ENCODE results near the gene LGI1.
"Not testable (repeated sequence)": the region's sequence is repeated elsewhere in the genome, so short reads cannot be mapped to it uniquely, and the experiment has no call there.

The LGI1 gene

DNA sequence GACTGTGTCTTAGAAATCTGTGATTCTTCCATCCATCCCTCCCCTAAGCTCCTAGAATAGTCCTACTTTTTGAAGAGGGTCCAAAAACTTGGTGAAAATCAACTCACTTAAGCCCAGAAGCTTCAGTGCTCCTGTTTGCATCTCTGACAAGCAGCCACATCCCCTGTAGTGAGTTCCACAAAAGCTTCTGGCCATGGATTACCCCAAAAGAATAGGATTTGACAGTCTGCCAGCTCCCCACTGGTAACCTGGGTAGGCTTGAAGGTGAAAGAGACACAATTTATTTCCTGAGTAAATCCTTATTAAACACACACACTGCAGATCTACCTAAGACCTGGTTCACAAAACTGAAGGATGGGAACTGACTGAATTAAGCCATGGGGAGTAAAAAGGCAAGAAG is 46.5 kb downstream of the LGI1 start:
- DNase-seq (ENCODE audit: low read depth in 2 of 2, low spot score in 1 of 2), result no peak

DNA sequence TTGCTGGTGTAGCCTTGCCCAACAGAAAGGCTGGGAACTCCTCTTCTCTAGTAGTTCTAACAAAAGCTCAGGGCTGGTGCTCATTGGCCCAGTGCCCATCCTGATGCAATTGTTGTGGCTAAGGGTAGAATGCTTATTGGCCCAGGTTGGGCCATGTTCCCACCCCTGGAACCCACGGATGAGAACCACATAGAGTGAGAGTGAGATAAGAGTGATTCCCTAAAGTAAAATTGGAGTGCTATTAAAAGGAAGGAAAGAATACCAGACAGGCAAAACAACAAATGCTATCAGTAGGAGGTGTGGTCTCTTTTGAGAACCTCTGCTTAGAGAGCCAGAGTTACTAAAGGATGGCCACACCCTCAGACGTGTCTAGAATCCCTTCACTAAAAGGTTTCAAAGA is 49.2 kb downstream of the LGI1 start:
- no peak for DNase-seq (ENCODE audit: low read depth in 2 of 2, low spot score in 1 of 2)

DNA sequence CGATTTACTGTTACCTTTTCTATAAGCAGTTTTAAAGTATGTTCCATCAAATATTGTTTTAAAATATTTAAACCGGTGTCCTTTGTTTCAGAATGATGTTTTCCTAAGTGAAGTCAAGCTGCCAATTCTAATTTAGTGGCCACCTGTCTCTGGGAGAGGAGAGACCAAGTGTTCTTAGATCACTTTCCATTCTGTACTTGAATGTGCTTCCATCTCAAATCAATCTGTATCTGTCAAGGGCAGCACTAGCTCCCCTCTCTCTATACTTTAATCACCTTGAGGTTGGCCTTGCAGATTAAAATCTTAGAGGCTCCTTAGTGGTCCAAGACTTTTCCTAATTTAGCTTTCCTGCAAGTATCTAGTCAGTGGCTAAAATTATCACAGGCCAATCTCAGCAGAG is 49.6 kb downstream of the LGI1 start:
- DNase-seq (ENCODE audit: low read depth in 2 of 2, low spot score in 1 of 2), result no peak

DNA sequence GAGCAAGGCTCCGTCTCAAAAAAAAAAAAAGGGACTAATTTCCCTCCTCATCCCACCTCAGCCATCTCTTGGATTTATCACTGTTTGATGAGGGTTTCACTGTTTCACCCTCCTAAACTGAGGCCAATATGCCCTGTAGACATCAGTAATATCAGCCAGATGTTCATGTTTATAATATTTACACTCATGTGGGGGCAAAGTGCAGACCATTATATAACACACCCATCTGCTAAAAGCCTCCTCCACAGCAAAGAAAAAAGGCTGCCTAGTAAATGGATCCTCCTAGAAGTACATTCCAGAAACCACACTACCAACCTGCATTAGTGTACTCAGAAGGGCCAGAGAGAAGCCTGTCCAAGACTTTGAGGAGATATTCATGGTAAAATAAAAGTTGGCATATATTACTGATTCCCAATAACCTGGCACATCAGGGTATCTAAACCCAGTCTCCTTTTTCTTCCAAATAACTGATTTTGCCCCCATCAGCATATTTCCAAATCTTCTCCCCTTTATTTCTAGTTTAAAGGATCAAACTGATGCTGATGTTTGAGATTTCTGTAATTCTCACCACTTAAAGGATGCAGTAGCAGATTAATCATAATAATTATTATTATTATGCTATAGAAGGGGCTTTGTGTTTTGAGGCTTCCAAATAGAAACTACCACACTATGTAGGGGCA is 55.1 kb downstream of the LGI1 start:
- no peak for DNase-seq (ENCODE audit: low read depth in 2 of 2, low spot score in 1 of 2)

GRCh38 chr10:93813507-93814465 is 56.0 kb downstream of the LGI1 start:
- no peak for DNase-seq (ENCODE audit: low read depth in 2 of 2, low spot score in 1 of 2)

- DNase-seq (ENCODE audit: low read depth in 2 of 2, low spot score in 1 of 2), result no peak
Observed at GRCh38 chr10:93815304-93816096, 57.8 kb downstream of the LGI1 start.

DNA sequence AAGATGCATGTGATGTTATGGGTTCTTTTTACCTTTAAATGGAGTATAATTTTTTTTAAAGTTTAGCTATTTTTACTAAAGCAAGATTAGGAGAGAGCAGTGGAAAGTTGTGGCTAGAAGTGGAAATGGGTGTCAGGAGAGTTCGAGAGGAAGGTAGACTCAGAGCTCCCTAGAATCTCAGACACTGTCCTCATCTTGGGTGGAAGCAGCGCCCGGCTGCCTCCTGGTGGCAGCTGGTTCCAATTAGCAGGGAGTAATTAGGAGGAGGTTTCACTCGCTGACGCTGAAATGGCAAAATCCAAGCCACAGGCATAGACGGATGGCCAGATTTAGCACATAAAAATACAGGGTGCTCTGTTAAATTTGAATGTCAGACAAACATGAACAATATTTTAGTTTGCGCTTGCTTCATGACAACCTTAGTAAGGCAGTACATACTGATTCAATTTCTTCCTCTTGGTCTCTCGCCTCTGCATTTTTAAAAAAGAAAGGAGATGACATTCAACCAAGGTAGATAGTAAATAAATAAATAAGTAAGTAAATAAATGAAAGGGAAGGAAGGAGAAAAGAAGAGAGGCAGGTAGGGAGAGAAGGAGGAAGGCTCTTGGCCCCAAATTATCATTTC is 58.5 kb downstream of the LGI1 start:
- DNase-seq (ENCODE audit: low read depth in 2 of 2, low spot score in 1 of 2), result no peak

DNA sequence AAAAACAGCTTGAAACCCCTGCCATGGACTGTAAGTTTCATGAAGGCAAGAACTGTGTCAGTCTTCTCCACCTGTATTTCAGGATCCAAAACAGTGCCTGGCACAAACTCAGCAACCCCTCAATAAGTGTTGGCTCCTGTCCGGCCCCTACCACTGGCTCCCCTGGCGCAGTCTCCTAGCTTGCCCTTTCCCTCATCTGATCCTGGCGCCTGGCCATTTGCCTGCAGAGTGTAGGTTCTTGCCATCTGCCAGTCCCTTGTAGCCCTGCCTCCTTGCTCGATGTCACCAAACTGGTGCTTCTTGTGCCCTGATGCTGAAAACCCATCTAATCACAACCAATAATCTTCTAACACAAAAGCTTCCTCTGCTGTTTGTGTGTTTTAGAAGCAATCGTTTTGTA is 60.4 kb downstream of the LGI1 start:
- DNase-seq (ENCODE audit: low read depth in 2 of 2, low spot score in 1 of 2), result no peak

DNA sequence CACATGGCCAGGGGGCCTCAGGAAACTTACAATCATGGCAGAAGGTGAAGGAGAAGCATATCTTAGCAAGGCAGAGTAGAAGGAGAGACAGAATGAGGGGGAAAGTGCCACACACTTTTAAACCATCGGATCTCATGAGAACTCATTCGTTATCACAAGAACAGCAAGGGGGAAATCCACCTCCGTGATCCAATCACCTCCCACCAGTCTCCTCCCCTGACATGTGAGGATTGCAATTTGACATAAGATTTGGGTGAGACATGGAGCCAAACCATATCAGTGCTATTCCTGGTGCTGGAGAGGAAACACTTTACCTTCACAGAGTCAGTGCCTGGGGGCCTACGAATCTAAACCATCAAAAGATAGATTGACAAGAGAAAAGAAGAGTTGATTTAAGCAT is 61.8 kb downstream of the LGI1 start:
- DNase-seq (ENCODE audit: low read depth in 2 of 2, low spot score in 1 of 2), result no peak

DNA sequence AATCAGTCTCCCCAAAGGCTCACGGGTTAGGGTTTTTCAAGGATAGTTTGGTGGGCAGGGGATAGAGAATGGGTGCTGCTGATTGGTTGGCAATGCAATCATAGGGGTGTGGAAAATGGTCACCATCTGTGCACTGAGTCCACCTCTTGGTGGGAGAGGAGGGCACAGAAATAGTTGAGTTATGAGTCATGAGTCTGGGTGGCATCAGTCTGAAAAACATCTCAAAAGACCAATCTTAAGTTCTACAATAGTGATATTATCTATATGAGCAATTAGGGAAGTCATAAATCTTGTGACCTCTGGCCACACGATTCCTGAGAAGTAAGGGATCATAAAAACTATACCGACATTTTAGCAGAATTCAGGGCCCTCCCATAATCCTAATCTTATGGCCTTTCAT is 62.7 kb downstream of the LGI1 start:
- no peak for DNase-seq (ENCODE audit: low read depth in 2 of 2, low spot score in 1 of 2)

DNA sequence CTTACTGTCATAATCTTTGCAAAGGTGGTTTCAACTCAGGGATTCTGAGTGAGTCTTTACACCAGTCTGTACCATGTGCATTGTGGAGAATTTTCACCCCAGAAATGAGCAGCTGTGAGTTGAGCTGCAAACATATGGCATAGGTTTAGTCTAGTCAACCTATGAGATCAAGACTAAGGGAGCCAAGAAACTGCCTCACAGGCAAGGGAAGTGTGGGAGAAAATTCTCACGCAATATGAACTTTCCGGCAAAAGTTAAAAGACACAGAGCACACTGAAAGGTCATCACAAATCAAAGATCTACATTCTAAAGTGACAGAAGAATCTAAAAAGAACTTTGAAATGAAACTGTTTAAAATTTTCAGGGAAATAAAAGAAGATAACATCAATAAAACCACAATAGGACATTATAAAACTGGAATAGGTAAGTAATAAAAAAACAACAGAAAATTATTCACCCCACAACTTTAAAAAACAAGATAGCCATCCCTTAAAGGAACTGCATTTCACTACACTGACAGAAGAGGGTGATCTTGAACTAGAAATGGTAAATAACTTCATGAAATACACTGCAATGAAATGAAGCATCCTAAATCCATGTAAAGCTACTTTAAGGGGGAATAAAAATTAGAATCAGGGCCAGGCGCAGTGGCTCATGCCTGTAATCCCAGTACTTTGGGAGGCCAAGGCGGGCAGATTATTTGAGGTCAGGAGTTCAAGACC is 63.5 kb downstream of the LGI1 start:
- no peak for DNase-seq (ENCODE audit: low read depth in 2 of 2, low spot score in 1 of 2)

DNA sequence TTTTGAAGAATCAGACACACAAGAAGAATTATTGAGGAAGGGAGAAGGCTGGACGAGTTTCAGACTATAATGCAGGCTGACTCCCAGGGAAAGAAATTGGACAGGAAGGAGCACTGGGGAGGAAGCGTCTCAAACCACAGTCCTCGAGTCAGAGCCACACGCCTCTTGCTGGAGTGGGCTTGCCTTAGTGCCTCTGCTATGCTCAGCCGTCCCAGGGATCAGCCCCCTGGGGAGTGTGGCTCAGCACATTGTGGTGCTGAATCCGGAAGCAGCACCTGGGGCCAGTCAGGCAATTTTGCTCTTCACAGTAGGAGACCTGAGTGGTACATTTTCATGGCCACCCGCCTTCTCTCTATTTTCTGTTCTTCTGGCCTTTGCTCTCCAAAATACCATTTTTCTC is 68.6 kb downstream of the LGI1 start:
- DNase-seq (ENCODE audit: low read depth in 2 of 2, low spot score in 1 of 2), result no peak

DNA sequence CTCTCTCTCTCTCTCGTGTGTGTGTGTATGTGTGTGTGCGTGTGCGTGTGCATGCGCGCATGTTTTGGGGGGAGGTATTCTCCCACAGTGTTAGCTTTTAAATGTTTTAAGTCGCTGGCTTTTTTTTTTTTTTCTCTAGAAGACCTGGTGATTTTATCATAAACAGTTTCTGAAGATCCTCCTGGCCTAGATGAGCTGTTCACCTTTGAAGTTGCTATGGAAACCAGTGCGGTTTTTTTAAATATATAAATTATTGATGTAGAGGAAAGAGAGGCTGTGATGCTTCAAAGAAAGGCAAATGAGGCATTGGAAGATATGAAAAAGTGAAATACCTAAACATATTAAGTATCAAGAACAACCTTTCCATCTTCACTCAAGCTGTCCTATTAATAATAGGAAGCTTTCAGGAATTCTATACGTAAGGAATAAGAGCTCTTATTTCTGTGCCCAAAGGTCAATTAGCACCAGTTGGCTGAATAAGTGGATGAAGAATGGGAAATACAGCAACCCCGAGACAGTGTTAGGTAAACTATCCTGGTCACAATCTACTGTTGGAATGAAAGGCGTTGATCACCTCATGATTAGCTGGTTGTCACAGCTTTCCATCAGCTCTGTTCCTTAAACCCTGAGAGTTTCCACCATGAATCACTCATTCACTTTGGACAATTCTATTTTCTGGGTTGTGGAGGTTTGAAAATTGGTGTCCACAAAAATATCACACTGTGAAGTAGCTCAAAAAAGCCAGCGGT is 69.5 kb downstream of the LGI1 start:
- no peak for DNase-seq (ENCODE audit: low read depth in 2 of 2, low spot score in 1 of 2)

GRCh38 chr10:93831065-93831464 is 73.3 kb downstream of the LGI1 start:
- DNase-seq (ENCODE audit: low read depth in 2 of 2, low spot score in 1 of 2), result not testable (repeated sequence)

GRCh38 chr10:93835770-93836169 is 78.0 kb downstream of the LGI1 start:
- no peak for DNase-seq (ENCODE audit: low read depth in 2 of 2, low spot score in 1 of 2)

- no peak for DNase-seq (ENCODE audit: low read depth in 2 of 2, low spot score in 1 of 2)
Observed at GRCh38 chr10:93837822-93838221, 80.1 kb downstream of the LGI1 start.

DNA sequence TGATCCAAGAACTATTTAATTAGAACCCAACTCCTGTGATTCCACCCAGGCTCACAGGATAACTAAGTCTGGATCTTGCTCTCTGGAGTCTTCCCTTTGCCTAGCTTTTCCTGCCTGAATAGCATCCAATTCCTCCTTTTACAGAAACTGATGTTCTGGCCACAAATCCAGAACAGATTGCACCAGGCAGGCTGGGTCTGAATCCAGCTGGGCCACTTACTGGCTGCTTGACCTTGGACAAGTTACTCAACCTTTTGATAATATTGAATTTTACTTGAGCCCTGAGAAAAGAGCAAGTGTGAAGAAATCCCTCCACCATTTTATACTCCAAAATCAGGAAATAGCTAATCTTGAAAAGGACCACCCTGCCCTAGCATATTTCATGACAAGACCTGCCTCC is 80.5 kb downstream of the LGI1 start:
- no peak for DNase-seq (ENCODE audit: low read depth in 2 of 2, low spot score in 1 of 2)

- DNase-seq (ENCODE audit: low read depth in 2 of 2, low spot score in 1 of 2), result no peak
Observed at GRCh38 chr10:93841961-93842360, 84.2 kb downstream of the LGI1 start.

GRCh38 chr10:93844979-93845626 is 87.4 kb downstream of the LGI1 start:
- DNase-seq (ENCODE audit: low read depth in 2 of 2, low spot score in 1 of 2), result no peak
